Neural cell (in vitro differentiated cells): ENCODE results near the gene NGEF. TPM values are rescaled to one million over a fixed set of nuclear protein-coding genes. Genes with fewer than 3 reads are reported as not detected.

ENCODE experiments used
- H2AFZ ChIP-seq: fragments of 200-600, 300-800 bp; sonication (generic), shearing (Covaris generic); 2 replicates; pipeline ENCODE4 v1.6.0; 2014; ENCODE audit warnings: low read depth, mild to moderate bottlenecking, antibody characterized with exemption, low read length, moderate library complexity
- H3F3A ChIP-seq: fragments of 200-600 bp; shearing (Covaris generic); 2 replicates; pipeline ENCODE4 v1.6.1; 2016; ENCODE audit warnings: mild to moderate bottlenecking, moderate library complexity, mixed read lengths, antibody characterized with exemption, low read length; ENCODE audit not compliant: insufficient read depth, poor library complexity, severe bottlenecking
- H3K27ac ChIP-seq: fragments of 200-600, 300-800 bp; sonication (generic), shearing (Covaris generic); 2 replicates; pipeline ENCODE4 v1.5.1; 2014; ENCODE audit warnings: mild to moderate bottlenecking, low read length, moderate library complexity
- H3K27me3 ChIP-seq: fragments of 300-800, 200-600 bp; sonication (generic), shearing (Covaris generic); 2 replicates; pipeline ENCODE4 v1.6.0; 2014; ENCODE audit warnings: mild to moderate bottlenecking, low read depth, low read length, moderate library complexity; ENCODE audit not compliant: insufficient read depth
- H3K36me3 ChIP-seq: fragments of 300-800, 200-600 bp; sonication (generic), shearing (Covaris generic); 2 replicates; pipeline ENCODE4 v1.5.1; 2014; ENCODE audit warnings: mild to moderate bottlenecking, antibody characterized with exemption, low read length, moderate library complexity; ENCODE audit not compliant: insufficient read depth
- H3K4me2 ChIP-seq: fragments of 300-800, 200-600 bp; sonication (generic), shearing (Covaris generic); 2 replicates; pipeline ENCODE4 v1.6.0; 2014; ENCODE audit warnings: mild to moderate bottlenecking, low read length
- H3K4me3 ChIP-seq: fragments of 300-800, 200-600 bp; sonication (generic), shearing (Covaris generic); 2 replicates; pipeline ENCODE4 v1.5.1; 2014; ENCODE audit warnings: mild to moderate bottlenecking, low read length, moderate library complexity
- H3K79me2 ChIP-seq: fragments of 200-600 bp; shearing (Covaris generic); replicated peaks from 2 replicates; pipeline ENCODE4 v1.6.0; 2014; ENCODE audit warnings: mild to moderate bottlenecking, low read length, moderate library complexity; ENCODE audit not compliant: insufficient read depth
- H3K9ac ChIP-seq: fragments of 300-800, 200-600 bp; sonication (generic), shearing (Covaris generic); 2 replicates; pipeline ENCODE4 v1.6.1; 2016; ENCODE audit warnings: mild to moderate bottlenecking, low read length, mixed read lengths
- H3K9me2 ChIP-seq: fragments of 200-600 bp; shearing (Covaris generic); 2 replicates; pipeline ENCODE4 v1.6.1; 2016; ENCODE audit warnings: mild to moderate bottlenecking, low read length, mixed read lengths; ENCODE audit not compliant: insufficient read depth
- H3K9me3 ChIP-seq: fragments of 200-600, 300-800 bp; sonication (generic), shearing (Covaris generic); 2 replicates; pipeline ENCODE4 v1.6.1; 2016; ENCODE audit warnings: mild to moderate bottlenecking, mixed run types, low read length, moderate library complexity, mixed read lengths
- H4K20me1 ChIP-seq: fragments of 200-600 bp; shearing (Covaris generic); 2 replicates; pipeline ENCODE4 v1.6.1; 2016; ENCODE audit warnings: mild to moderate bottlenecking, mixed run types; ENCODE audit not compliant: insufficient read depth
- CTCF ChIP-seq: fragments of 450-650 bp; IDR thresholded peaks from 2 replicates; pipeline ENCODE4 v1.5.1; 2014; ENCODE audit warnings: antibody characterized with exemption, mild to moderate bottlenecking, moderate library complexity; ENCODE audit not compliant: poor library complexity, severe bottlenecking
- EP300 ChIP-seq: fragments of 450-650 bp; conservative IDR thresholded peaks from 2 replicates; pipeline ENCODE4 v1.6.1; 2014; ENCODE audit warnings: antibody characterized with exemption, mild to moderate bottlenecking, moderate library complexity; ENCODE audit not compliant: poor library complexity, severe bottlenecking
- EZH2 ChIP-seq: fragments of 200-600, 300-800 bp; shearing (Covaris generic), sonication (generic); IDR thresholded peaks from 2 replicates; pipeline ENCODE4 v1.6.1; 2014; ENCODE audit warnings: antibody characterized with exemption, low read length, borderline replicate concordance, mild to moderate bottlenecking; ENCODE audit not compliant: insufficient read depth, poor library complexity, severe bottlenecking
- MXI1 ChIP-seq: fragments of 450-650 bp; conservative IDR thresholded peaks from 2 replicates; pipeline ENCODE4 v1.6.1; 2014; ENCODE audit warnings: antibody characterized with exemption, mild to moderate bottlenecking; ENCODE audit not compliant: poor library complexity, severe bottlenecking
- POLR2AphosphoS5 ChIP-seq: IDR thresholded peaks from 2 replicates; pipeline ENCODE4 v1.6.1; 2012
- RAD21 ChIP-seq: fragments of 450-650 bp; conservative IDR thresholded peaks from 2 replicates; pipeline ENCODE4 v1.6.1; 2014; ENCODE audit warnings: antibody characterized with exemption, mild to moderate bottlenecking, moderate library complexity
- TAF1 ChIP-seq: IDR thresholded peaks from 2 replicates; pipeline ENCODE4 v1.6.1; 2012; ENCODE audit warnings: low read depth
- polyA plus RNA-seq: library from polyadenylated mRNA; depleted of rRNA; stranded (reverse); fragments of >200 nt; gene quantifications from 2 replicates; pipeline ENCODE4 v1.2.3, GENCODE V29; 2014
- TF ChIP-seq, protein P1 (sequence below): IDR thresholded peaks from 2 replicates; pipeline ENCODE4 v1.6.1; 2012; ENCODE audit warnings: borderline replicate concordance

NGEF gene
- polyA plus RNA-seq, 1 donor from 2014 or later: 5.2 TPM

GRCh38 chr2:232927793-232928550 lies 85.1 kb downstream of the NGEF start:
- no peak overlapping the region for H3K4me2 ChIP-seq
- no peaks in the 10 kb centered on the region for H3K79me2 ChIP-seq
- no peak overlapping the region for H2AFZ ChIP-seq
- peak overlapping the region; percentile 70 for H3K4me3 ChIP-seq
- peak overlapping the region; percentile 47 for H3K9ac ChIP-seq
- no peaks in the 10 kb centered on the region for H3K9me3 ChIP-seq
- no peak overlapping the region for H3K27ac ChIP-seq
- H3F3A ChIP-seq: no peaks in the 10 kb centered on the region
- peaks cover 61% of the 10 kb centered on the region for H3K27me3 ChIP-seq
- H4K20me1 ChIP-seq: no peaks in the 10 kb centered on the region
- no peaks in the 10 kb centered on the region for H3K9me2 ChIP-seq
- TF ChIP-seq MXI1 (no peak), CTCF (peak; percentile 37), TAF1 (no peak), RAD21 (no peak), POLR2AphosphoS5 (no peak), EZH2 (no peak), EP300 (no peak)
- no peaks in the 10 kb centered on the region for H3K36me3 ChIP-seq

DNA sequence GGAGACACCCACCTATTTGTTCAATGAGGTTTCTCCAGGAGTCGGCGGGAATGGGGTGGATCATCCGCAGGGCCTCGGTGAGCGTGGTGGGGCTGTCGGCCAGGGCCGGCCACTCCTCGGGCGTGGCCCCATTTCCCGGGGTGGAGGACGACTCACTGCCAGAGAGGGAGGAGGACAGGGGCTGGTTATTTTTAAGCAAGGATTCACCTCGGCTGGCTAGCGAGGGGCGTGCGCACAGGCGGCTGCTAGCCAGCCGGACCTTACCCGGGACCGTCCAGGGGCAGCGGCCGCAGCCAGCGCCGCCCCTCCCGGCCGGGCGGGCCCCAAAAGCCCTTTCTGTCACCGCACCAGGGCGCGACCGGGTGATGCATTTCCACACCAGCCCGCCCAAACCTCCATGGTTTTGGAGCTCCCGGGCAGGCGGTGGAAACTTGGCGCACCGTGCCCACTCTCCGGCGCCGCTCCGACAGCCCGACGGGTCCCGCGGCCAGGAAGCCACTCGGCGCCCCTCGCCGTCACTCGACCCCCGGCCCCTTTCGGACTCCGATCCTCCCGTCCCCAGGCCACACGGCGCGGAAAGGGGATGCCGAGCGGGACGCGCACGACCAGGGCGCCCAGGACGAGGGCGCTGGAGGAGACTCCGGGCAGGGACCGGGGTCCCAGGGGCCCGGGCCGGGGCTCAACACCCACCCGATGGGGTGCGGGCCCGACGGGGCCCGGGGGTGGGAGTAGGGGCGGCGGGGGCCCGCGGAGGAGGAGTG lies 85.8 kb downstream of the NGEF start:
- TF ChIP-seq EZH2 (no peak), CTCF (no peak), TAF1 (no peak)
- TF ChIP-seq, protein P1, sequence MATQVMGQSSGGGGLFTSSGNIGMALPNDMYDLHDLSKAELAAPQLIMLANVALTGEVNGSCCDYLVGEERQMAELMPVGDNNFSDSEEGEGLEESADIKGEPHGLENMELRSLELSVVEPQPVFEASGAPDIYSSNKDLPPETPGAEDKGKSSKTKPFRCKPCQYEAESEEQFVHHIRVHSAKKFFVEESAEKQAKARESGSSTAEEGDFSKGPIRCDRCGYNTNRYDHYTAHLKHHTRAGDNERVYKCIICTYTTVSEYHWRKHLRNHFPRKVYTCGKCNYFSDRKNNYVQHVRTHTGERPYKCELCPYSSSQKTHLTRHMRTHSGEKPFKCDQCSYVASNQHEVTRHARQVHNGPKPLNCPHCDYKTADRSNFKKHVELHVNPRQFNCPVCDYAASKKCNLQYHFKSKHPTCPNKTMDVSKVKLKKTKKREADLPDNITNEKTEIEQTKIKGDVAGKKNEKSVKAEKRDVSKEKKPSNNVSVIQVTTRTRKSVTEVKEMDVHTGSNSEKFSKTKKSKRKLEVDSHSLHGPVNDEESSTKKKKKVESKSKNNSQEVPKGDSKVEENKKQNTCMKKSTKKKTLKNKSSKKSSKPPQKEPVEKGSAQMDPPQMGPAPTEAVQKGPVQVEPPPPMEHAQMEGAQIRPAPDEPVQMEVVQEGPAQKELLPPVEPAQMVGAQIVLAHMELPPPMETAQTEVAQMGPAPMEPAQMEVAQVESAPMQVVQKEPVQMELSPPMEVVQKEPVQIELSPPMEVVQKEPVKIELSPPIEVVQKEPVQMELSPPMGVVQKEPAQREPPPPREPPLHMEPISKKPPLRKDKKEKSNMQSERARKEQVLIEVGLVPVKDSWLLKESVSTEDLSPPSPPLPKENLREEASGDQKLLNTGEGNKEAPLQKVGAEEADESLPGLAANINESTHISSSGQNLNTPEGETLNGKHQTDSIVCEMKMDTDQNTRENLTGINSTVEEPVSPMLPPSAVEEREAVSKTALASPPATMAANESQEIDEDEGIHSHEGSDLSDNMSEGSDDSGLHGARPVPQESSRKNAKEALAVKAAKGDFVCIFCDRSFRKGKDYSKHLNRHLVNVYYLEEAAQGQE: no peak
- no peak overlapping the region for H2AFZ ChIP-seq
- H3K9me2 ChIP-seq: no peaks in the 10 kb centered on the region
- no peaks in the 10 kb centered on the region for H3K9me3 ChIP-seq
- no peaks in the 10 kb centered on the region for H3F3A ChIP-seq
- no peaks in the 10 kb centered on the region for H4K20me1 ChIP-seq
- H3K27ac ChIP-seq: no peak overlapping the region
- no peaks in the 10 kb centered on the region for H3K36me3 ChIP-seq
- no peaks in the 10 kb centered on the region for H3K79me2 ChIP-seq
- peaks cover 61% of the 10 kb centered on the region for H3K27me3 ChIP-seq
- H3K4me3 ChIP-seq: peak overlapping the region; percentile 70
- H3K4me2 ChIP-seq: no peak overlapping the region
- H3K9ac ChIP-seq: peak overlapping the region; percentile 47
